Cortex of kidney (tissue), 1 donor: Measurements from ENCODE around the gene TEX47.

Experiments used
- DNase-seq: peaks from one replicate; lab custom pipeline; 2025; lab: John Stamatoyannopoulos, UW

Gene TEX47

GRCh38 chr7:88795553-88795952 lies at the start of gene TEX47:
TEX47 (minus strand) TSS chr7:88795737; CDS start chr7:88794942, 795 bp downstream.
- DNase-seq = no peak

- DNase-seq = no peak
These were observed 49.6 kb upstream of the TEX47 start for GRCh38 chr7:88845091-88845490.

GRCh38 chr7:88842201-88842600 lies 46.7 kb upstream of the TEX47 start:
- no peak for DNase-seq

GRCh38 chr7:88835147-88835728 lies 39.7 kb upstream of the TEX47 start:
- DNase-seq = no peak

- DNase-seq = no peak
These were observed 30.7 kb upstream of the TEX47 start for GRCh38 chr7:88826222-88826621.

- DNase-seq = no peak
These were observed 23.0 kb upstream of the TEX47 start for GRCh38 chr7:88818552-88818951.

- DNase-seq = no peak
These were observed 10.9 kb upstream of the TEX47 start for GRCh38 chr7:88806280-88807037.

- no peak for DNase-seq
These were observed 5.5 kb upstream of the TEX47 start for GRCh38 chr7:88801046-88801445.

GRCh38 chr7:88792361-88792760 lies 3.2 kb downstream of the TEX47 start:
- DNase-seq = no peak

- no peak for DNase-seq
These were observed 3.6 kb downstream of the TEX47 start for GRCh38 chr7:88791891-88792290.

GRCh38 chr7:88789480-88790064 lies 6.0 kb downstream of the TEX47 start:
- DNase-seq = no peak

GRCh38 chr7:88787777-88788176 lies 7.8 kb downstream of the TEX47 start:
- no peak for DNase-seq

- no peak for DNase-seq
These were observed 19.7 kb downstream of the TEX47 start for GRCh38 chr7:88775838-88776237.

- DNase-seq = no peak
These were observed 22.8 kb downstream of the TEX47 start for GRCh38 chr7:88772776-88773175.

- no peak for DNase-seq
These were observed 24.1 kb downstream of the TEX47 start for GRCh38 chr7:88771417-88771816.

- DNase-seq = no peak
These were observed 33.8 kb downstream of the TEX47 start for GRCh38 chr7:88761779-88762178.

- no peak for DNase-seq
These were observed 35.4 kb downstream of the TEX47 start for GRCh38 chr7:88760136-88760515.

GRCh38 chr7:88759230-88760135 lies 36.1 kb downstream of the TEX47 start, which contains the start of gene ZNF804B:
ZNF804B (plus strand) TSS chr7:88759700; CDS start chr7:88759977, 277 bp downstream.
- no peak for DNase-seq

GRCh38 chr7:88758381-88759229 lies 36.9 kb downstream of the TEX47 start:
- no peak for DNase-seq

GRCh38 chr7:88757371-88757770 lies 38.2 kb downstream of the TEX47 start:
- no peak for DNase-seq

- DNase-seq = no peak
These were observed 38.7 kb downstream of the TEX47 start for GRCh38 chr7:88756802-88757201.
